RWPE1 (cell line): ENCODE measurements around the gene INSR.

Experiments used
- CTCF ChIA-PET: fragments of 350-600 bp; sonication (Branson Sonifier 250); formaldehyde crosslinking; extraction: SDS; loops from one replicate; lab custom pipeline; 2021; lab: Yijun Ruan, JAX
- POLR2A ChIA-PET: fragments of 400-600 bp; formaldehyde crosslinking; extraction: SDS; loops from one replicate; lab custom pipeline; 2020; ENCODE audit warnings: antibody characterized with exemption; ENCODE audit not compliant: low non-redundant PET; lab: Yijun Ruan, JAX
- DNase-seq: peaks from one replicate; pipeline ENCODE4 v3.0.0; 2012; ENCODE audit warnings: low spot score
- H3K27ac ChIP-seq: fragments of 450-650 bp; 2 replicates; pipeline ENCODE4 v1.5.1; 2017
- CTCF ChIP-seq: fragments of 450-650 bp; conservative IDR thresholded peaks from 2 replicates; pipeline ENCODE4 v1.5.1; 2017; ENCODE audit warnings: low read depth, mild to moderate bottlenecking

Gene INSR

GRCh38 chr19:7177926-7178325, 116.3 kb downstream of the INSR start:
- H3K27ac ChIP-seq, result no peak overlapping the region
- CTCF ChIA-PET, result interaction anchor here (0.7 kb wide), 1 partner anchor 852 kb away, joined by 3 read pairs; no protein-coding TSS in a partner anchor
- no peak for DNase-seq
- POLR2A ChIA-PET, result no interaction called here
- TF ChIP-seq CTCF, result no peak

- ChIA-PET CTCF (no interaction called here), POLR2A (no interaction called here)
- no peak for DNase-seq
- TF ChIP-seq CTCF, result no peak
- no peak overlapping the region for H3K27ac ChIP-seq
Measured at GRCh38 chr19:7176792-7177191, 117.4 kb downstream of the INSR start.

- H3K27ac ChIP-seq, result no peak overlapping the region
- DNase-seq, result no peak
- TF ChIP-seq CTCF, result no peak
- ChIA-PET POLR2A (interaction anchor here (0.6 kb wide), 1 partner anchor 9 kb away, joined by 3 read pairs; no protein-coding TSS in a partner anchor), CTCF (no interaction called here)
Measured at GRCh38 chr19:7172794-7173193, 121.4 kb downstream of the INSR start.

GRCh38 chr19:7170983-7171382, 123.2 kb downstream of the INSR start:
- ChIA-PET CTCF (interaction anchor here (0.6 kb wide), 1 partner anchor 120 kb away, joined by 3 read pairs; no protein-coding TSS in a partner anchor), POLR2A (no interaction called here)
- no peak for DNase-seq
- no peak for TF ChIP-seq CTCF
- no peak overlapping the region for H3K27ac ChIP-seq

GRCh38 chr19:7168941-7169340, 125.3 kb downstream of the INSR start:
- ChIA-PET CTCF (no interaction called here), POLR2A (no interaction called here)
- H3K27ac ChIP-seq, result no peak overlapping the region
- DNase-seq, result no peak
- TF ChIP-seq CTCF, result no peak

GRCh38 chr19:7161292-7161691, 132.9 kb downstream of the INSR start:
- ChIA-PET CTCF (no interaction called here), POLR2A (no interaction called here)
- no peak overlapping the region for H3K27ac ChIP-seq
- no peak for DNase-seq
- no peak for TF ChIP-seq CTCF
